ENCODE measurements around the gene NID1. TPM values are rescaled to one million over a fixed set of nuclear protein-coding genes. Genes with fewer than 3 reads are reported as not detected.
A peak's percentile ranks its signal among the peaks of the same experiment; 100 is the strongest.

Gene NID1
- total and polyA plus RNA-seq, 10 donors = 6.8 to 178 (median 81.2) TPM

DNA sequence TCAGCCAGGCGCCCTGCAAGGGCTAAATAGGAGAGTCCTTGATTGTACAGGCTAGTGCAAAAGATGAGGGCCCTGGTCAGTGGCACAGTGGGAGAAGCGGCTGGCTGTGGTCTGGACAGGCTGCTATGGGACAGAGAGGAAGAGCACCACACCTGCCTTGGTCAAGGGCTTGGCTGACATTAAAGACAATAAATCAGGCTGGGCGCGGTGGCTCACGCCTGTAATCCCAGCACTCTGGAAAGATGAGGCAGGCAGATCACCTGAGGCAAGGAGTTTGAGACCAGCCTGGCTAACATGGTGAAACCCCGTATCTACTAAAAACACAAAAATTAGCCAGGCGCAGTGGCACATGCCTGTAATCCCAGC lies 62.9 kb downstream of the NID1 start:
- peaks cover 0 to 2% (median 0%) of the 10 kb centered on the region in 6 donors for H3K36me3 ChIP-seq
- H3K4me3 ChIP-seq = no peak overlapping the region
- intact Hi-C loops (cut with DNase I; ENCODE audit: low total_unique reads) = no loop called here
- H3K4me1 ChIP-seq = peaks cover 0 to 29% (median 12%) of the 10 kb centered on the region in 6 donors
- no peaks in the 10 kb centered on the region for H3K27me3 ChIP-seq (replicated peaks in 1 of 7)
- 72 to 87% (median 80%) methylated on average over 7 of the region's 7 CpGs for WGBS, 5 donors
- peak overlapping the region in 4 of 8 donors; percentile 21 to 75 (median 42) for H3K27ac ChIP-seq
- DNase-seq = no peak
- no peak for TF ChIP-seq POLR2A (IDR thresholded peaks at IDR 0.05)
- no peak for TF ChIP-seq POLR2AphosphoS5 (IDR thresholded peaks at IDR 0.05)
- no peak for TF ChIP-seq CTCF (IDR thresholded peaks at IDR 0.05 in 8 of 11, conservative IDR thresholded peaks at IDR 0.05 in 3 of 11)
- H3K9me3 ChIP-seq = no peaks in the 10 kb centered on the region

DNA sequence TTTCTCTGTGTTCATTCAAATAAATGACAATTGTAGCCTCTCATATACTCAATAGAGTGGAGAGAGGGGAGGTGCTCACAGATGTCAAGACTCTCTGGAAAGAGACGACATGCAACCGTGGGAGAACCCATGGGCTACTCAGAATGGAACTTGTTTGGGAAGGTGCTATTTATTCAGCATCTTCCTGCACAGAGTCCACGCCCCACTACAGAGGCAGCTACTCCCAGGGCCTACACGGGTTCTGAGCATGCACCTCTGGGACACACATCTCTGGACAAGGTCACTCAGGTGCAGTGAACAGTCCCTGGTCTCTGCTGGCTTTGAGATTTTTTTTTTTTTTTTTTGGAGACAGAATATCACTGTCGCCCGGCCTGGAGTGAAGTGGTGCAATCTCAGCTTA lies 64.1 kb downstream of the NID1 start:
- no peak for TF ChIP-seq POLR2A (IDR thresholded peaks at IDR 0.05)
- no peak for TF ChIP-seq CTCF (IDR thresholded peaks at IDR 0.05 in 8 of 11, conservative IDR thresholded peaks at IDR 0.05 in 3 of 11)
- no peak for TF ChIP-seq POLR2AphosphoS5 (IDR thresholded peaks at IDR 0.05)
- intact Hi-C loops (cut with DNase I; ENCODE audit: low total_unique reads) = no loop called here
- no peak for DNase-seq
- 74 to 88% (median 76%) methylated on average over 6 of the region's 6 CpGs for WGBS, 5 donors
- Histone ChIP-seq H3K4me1 (peaks cover 0 to 29% (median 12%) of the 10 kb centered on the region in 6 donors), H3K27me3 (replicated peaks in 1 of 7) (no peaks in the 10 kb centered on the region), H3K27ac (peak overlapping the region in 2 of 8 donors; percentile 75 to 82), H3K9me3 (no peaks in the 10 kb centered on the region), H3K4me3 (no peak overlapping the region), H3K36me3 (peaks cover 0 to 13% (median 0%) of the 10 kb centered on the region in 6 donors)

DNA sequence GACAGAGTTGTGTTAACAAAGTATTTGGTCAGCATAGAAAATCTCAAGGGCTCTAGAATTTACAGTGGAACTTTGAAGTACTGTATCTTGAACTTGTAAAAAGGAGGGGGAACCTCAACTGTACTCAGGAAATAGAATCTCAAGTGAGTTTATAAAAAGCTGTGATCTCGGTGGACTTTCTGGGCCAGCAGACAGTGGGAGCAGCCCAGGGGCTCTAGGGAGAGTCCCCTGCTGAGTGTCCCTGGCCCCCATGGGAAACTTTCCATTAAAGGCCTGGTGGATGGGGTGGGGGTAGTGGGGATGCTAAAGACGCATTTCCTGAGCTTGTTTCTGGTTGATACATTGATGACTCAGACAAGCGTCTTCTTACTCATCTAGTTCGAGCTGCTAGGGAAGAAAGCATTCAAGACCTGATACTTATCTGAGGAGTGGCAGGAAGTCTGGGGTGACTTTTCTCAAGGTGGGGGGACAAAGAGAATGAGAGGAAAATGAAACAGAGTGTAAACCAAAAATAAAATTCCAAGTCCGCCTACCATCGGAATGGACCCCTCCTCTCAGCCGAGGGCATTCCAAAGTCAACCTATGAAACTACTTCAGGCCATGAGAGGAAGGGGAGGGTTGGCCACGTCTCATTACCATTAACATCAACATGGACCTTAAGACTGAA lies 65.5 kb downstream of the NID1 start:
- peak overlapping the region; percentile 5 to 82 (median 68) for H3K27ac ChIP-seq
- WGBS, 5 donors = 29 to 49% (median 41%) methylated on average over 8 of the region's 8 CpGs
- H3K36me3 ChIP-seq = peaks cover 0 to 19% (median 0%) of the 10 kb centered on the region in 6 donors
- H3K9me3 ChIP-seq = no peaks in the 10 kb centered on the region
- intact Hi-C loops (cut with DNase I; ENCODE audit: low total_unique reads) = no loop called here
- H3K4me3 ChIP-seq = no peak overlapping the region
- peak in 1 of 3 donors; percentile 25 for TF ChIP-seq POLR2AphosphoS5 (IDR thresholded peaks at IDR 0.05)
- TF ChIP-seq CTCF (IDR thresholded peaks at IDR 0.05 in 8 of 11, conservative IDR thresholded peaks at IDR 0.05 in 3 of 11) = no peak
- no peaks in the 10 kb centered on the region for H3K27me3 ChIP-seq (replicated peaks in 1 of 7)
- DNase-seq = no peak
- H3K4me1 ChIP-seq = peaks cover 0 to 29% (median 12%) of the 10 kb centered on the region in 6 donors

DNA sequence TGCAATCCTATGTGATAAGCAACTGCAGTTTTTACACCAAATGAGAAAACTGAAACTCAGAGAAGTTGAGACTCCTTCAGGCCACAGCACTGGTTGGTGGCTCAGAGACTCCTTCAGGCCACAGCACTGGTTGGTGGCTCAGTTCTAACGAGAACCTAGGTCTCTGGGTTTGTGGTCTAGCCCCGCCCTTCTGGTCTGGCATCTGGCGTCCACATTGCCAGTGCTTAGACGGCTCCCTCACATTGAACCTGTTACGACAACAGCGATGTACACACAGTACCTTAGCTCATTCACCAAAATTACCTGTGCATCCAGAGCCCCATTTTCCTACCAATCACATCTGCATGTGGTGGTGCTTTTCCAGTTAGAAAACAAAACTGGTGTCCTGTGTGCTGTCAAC lies 66.1 kb downstream of the NID1 start:
- 51 to 74% (median 67%) methylated on average over 6 of the region's 6 CpGs for WGBS, 5 donors
- H3K4me1 ChIP-seq = peaks cover 0 to 29% (median 12%) of the 10 kb centered on the region in 6 donors
- no peaks in the 10 kb centered on the region for H3K27me3 ChIP-seq (replicated peaks in 1 of 7)
- peaks cover 0 to 24% (median 0%) of the 10 kb centered on the region in 6 donors for H3K36me3 ChIP-seq
- intact Hi-C loops (cut with DNase I; ENCODE audit: low total_unique reads) = no loop called here
- no peak for DNase-seq
- no peak for TF ChIP-seq POLR2A (IDR thresholded peaks at IDR 0.05)
- TF ChIP-seq CTCF (IDR thresholded peaks at IDR 0.05 in 8 of 11, conservative IDR thresholded peaks at IDR 0.05 in 3 of 11) = no peak
- TF ChIP-seq POLR2AphosphoS5 (IDR thresholded peaks at IDR 0.05) = no peak
- H3K4me3 ChIP-seq = no peak overlapping the region
- no peaks in the 10 kb centered on the region for H3K9me3 ChIP-seq
- peak overlapping the region; percentile 5 to 82 (median 68) for H3K27ac ChIP-seq

Measured in spleen (tissue), 11 donors.